Head of caudate nucleus (tissue), 42 donors: Measurements from ENCODE around the gene TSPAN10.
"Not testable (repeated sequence)": the region's sequence is repeated elsewhere in the genome, so short reads cannot be mapped to it uniquely, and the experiment has no call there.

ENCODE experiments used
- DNase-seq, 42 donors: peaks; one replicate each; pipeline versions ENCODE4 v3.0.0 to v3.0.0-alpha.2; 2020 to 2021; ENCODE audit warnings: mixed read lengths in 7 of 42
- intact Hi-C: fragments of 100-400 bp; cut with DNase I; formaldehyde crosslinking; loops from one replicate; pipeline ENCODE4 v1.15.0; 2022

The TSPAN10 gene

GRCh38 chr17:81655378-81656117, 18.6 kb downstream of the TSPAN10 start:
- intact Hi-C loops: no loop called here
- DNase-seq: no peak

- no peak for DNase-seq
- intact Hi-C loops: no loop called here
These were observed 19.2 kb downstream of the TSPAN10 start, which contains the start of gene PDE6G for GRCh38 chr17:81656118-81656743. TSS of gene PDE6G (minus strand) at chr17:81656542. CDS start at chr17:81653305, 3,237 bp downstream.

- DNase-seq: no peak
- intact Hi-C loops: no loop called here
These were observed 19.8 kb downstream of the TSPAN10 start for GRCh38 chr17:81656835-81657234.

- intact Hi-C loops: no loop called here
- DNase-seq: no peak
These were observed 22.0 kb downstream of the TSPAN10 start for GRCh38 chr17:81659038-81659437.

GRCh38 chr17:81660441-81660840, 23.4 kb downstream of the TSPAN10 start:
- intact Hi-C loops: no loop called here
- DNase-seq: no peak

- DNase-seq: no peak
- intact Hi-C loops: no loop called here
These were observed 25.0 kb downstream of the TSPAN10 start for GRCh38 chr17:81662002-81662401.

- intact Hi-C loops: no loop called here
- no peak for DNase-seq
These were observed 27.1 kb downstream of the TSPAN10 start for GRCh38 chr17:81664051-81664470.

GRCh38 chr17:81665205-81666091, 28.5 kb downstream of the TSPAN10 start:
- intact Hi-C loops: loop anchor here (5.0 kb wide), 1 partner anchor 37 kb away; the partner anchor contains the start of gene MRPL12
- DNase-seq: peak in 24 of 42 donors; percentile 12 to 61 (median 34)

GRCh38 chr17:81666092-81666341, 29.0 kb downstream of the TSPAN10 start:
- DNase-seq: peak in 1 of 42 donors; percentile 4
- intact Hi-C loops: loop anchor here (5.0 kb wide), 1 partner anchor 36 kb away; the partner anchor contains the start of gene MRPL12

GRCh38 chr17:81666342-81667191, 29.6 kb downstream of the TSPAN10 start, which contains the start of the genes CCDC137 and OXLD1:
TSS of gene CCDC137 (plus strand) at chr17:81666737. CDS start at chr17:81666767, 30 bp downstream.
TSS of gene OXLD1 (minus strand) at chr17:81666605. CDS start at chr17:81666577, 28 bp downstream.
- DNase-seq: peak; percentile 92 to 99 (median 97)
- intact Hi-C loops: loop anchor here (5.0 kb wide), 1 partner anchor 36 kb away; the partner anchor contains the start of gene MRPL12

GRCh38 chr17:81667754-81668153, 30.8 kb downstream of the TSPAN10 start:
- no peak for DNase-seq
- intact Hi-C loops: loop anchor here (5.0 kb wide), 1 partner anchor 35 kb away; the partner anchor contains the start of gene MRPL12

- intact Hi-C loops: no loop called here
- DNase-seq: no peak
These were observed 35.5 kb downstream of the TSPAN10 start for GRCh38 chr17:81672504-81672903.

GRCh38 chr17:81672954-81673353, 36.0 kb downstream of the TSPAN10 start:
- DNase-seq: no peak
- intact Hi-C loops: no loop called here

- intact Hi-C loops: no loop called here
- DNase-seq: no peak
These were observed 36.7 kb downstream of the TSPAN10 start for GRCh38 chr17:81673561-81674258.

- intact Hi-C loops: not testable (repeated sequence)
- peak in 37 of 42 donors; percentile 22 to 75 (median 48) for DNase-seq
These were observed 38.7 kb downstream of the TSPAN10 start for GRCh38 chr17:81675515-81676221.

GRCh38 chr17:81676906-81677305, 39.9 kb downstream of the TSPAN10 start:
- intact Hi-C loops: no loop called here
- DNase-seq: peak in 4 of 42 donors; percentile 11 to 53 (median 19)

- no peak for DNase-seq
- intact Hi-C loops: no loop called here
These were observed 43.2 kb downstream of the TSPAN10 start for GRCh38 chr17:81680150-81680549.
